Spinal cord (tissue), 10 donors: Measurements from ENCODE around the gene CHRNE. TPM values are rescaled to one million over a fixed set of nuclear protein-coding genes. Genes with fewer than 3 reads are reported as not detected.

Experiments used
- DNase-seq, 6 donors: peaks; one replicate each; pipeline versions ENCODE4 v3.0.0 to v3.0.0-alpha.2; 2013 to 2015; ENCODE audit warnings: low spot score in 6 of 6, low read depth in 4 of 6
- H3K27ac ChIP-seq: one replicate; pipeline ENCODE4 v1.5.1; 2013; ENCODE audit warnings: low read depth, low read length, control low read depth
- H3K27me3 ChIP-seq: one replicate; pipeline ENCODE4 v1.6.1; 2013; ENCODE audit warnings: low read length; ENCODE audit not compliant: control insufficient read depth, insufficient read depth
- H3K36me3 ChIP-seq: one replicate; pipeline ENCODE4 v1.6.1; 2013; ENCODE audit warnings: low read length; ENCODE audit not compliant: control insufficient read depth, insufficient read depth
- H3K4me1 ChIP-seq: one replicate; pipeline ENCODE4 v1.6.1; 2013; ENCODE audit warnings: low read length; ENCODE audit not compliant: control insufficient read depth, insufficient read depth
- H3K4me3 ChIP-seq: one replicate; pipeline ENCODE4 v1.5.1; 2013; ENCODE audit warnings: low read depth, low read length, control low read depth
- H3K9me3 ChIP-seq: one replicate; pipeline ENCODE4 v1.6.1; 2013; ENCODE audit warnings: low read length; ENCODE audit not compliant: control insufficient read depth, insufficient read depth
- WGBS: methylation state at CpG from one replicate; pipeline ENCODE4 v1.1.5; 2013; ENCODE audit warnings: missing lambda C conversion rate; ENCODE audit not compliant: insufficient coverage; 5-methylcytosine and 5-hydroxymethylcytosine counted together
- long read RNA-seq, 4 donors: transcript quantifications; one replicate each; lab custom pipeline, GENCODE V29; 2026
- polyA plus RNA-seq, 2 donors: library from polyadenylated mRNA; unstranded; fragments of 120-200 nt; gene quantifications; one replicate each; pipeline ENCODE4 v1.2.1, GENCODE V29; 2013; ENCODE audit not compliant: insufficient read length in 2 of 2
- total RNA-seq, 2 donors: library from RNA; depleted of rRNA in 1 of 2; stranded (reverse); fragments of 120-200 nt in 1 of 2; fragments of >200 nt in 1 of 2; gene quantifications; one replicate each; pipeline versions ENCODE4 v1.2.3 to v1.2.4, GENCODE V29; 2013 to 2014
- donor health status: healthy.

CHRNE gene
- total RNA-seq (under 1 TPM; 0.69 to 0.99 TPM), polyA plus RNA-seq (1 to 10 TPM; 1.1 to 1.9 TPM)
- long read RNA-seq, donor 1, partial matches to known transcripts: 7 of 7 reads
- long read RNA-seq, donor 1, other reads (novel, unspliced or antisense): 0 of 7 reads
- long read RNA-seq, donor 2: 0 reads
- long read RNA-seq, donor 3: 0 reads
- long read RNA-seq, donor 4: 0 reads

DNA sequence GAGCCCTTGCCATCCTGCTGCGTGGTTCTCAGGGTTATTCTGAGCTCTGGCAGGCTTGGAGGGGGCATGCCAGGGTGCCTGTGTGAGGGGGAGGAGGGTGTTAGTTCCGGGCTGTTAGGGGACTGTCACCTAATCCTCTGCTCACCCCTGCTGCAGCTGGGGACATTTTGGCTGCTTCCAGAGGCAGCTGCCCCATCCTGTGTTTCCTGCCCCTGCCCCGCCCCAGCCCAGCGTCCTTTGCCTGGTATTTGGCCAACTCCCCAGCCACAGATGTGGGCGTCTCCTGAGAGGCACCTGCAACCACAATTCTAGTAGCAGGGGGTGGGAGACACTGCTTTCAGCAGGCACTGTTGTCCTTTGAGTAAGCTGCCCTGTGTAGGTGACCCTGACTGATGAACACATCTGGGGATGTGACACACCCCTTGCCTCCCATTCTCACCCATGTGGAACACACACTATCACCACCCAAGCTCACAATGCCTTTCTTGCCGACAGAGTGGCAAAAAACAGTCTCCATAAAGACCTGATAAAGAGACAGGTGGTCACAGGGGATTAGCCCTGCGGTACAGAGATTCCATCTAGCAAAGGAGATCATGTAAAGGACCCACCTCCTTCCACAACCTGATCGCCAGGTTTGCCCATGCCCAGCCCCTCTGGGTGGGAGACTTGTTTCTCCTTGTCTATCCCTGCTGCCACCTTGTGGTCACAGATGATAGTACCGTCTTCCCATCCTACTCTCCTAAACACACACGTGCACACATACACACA, at the start of gene CHRNE:
TSS of gene CHRNE (minus strand) at position 48 of the 768 bp plus-strand sequence. CDS start at position 13, 35 bp downstream.
- Histone ChIP-seq H3K4me1 (peaks cover 54% of the 10 kb centered on the region), H3K9me3 (no peaks in the 10 kb centered on the region), H3K27ac (no peak within 1 kb of the TSS), H3K4me3 (no peak within 1 kb of the TSS), H3K27me3 (peaks cover 40% of the 10 kb centered on the region), H3K36me3 (peaks cover 28% of the 10 kb centered on the region)
- 32% methylated on average over 7 of the region's 10 CpGs for WGBS
- DNase-seq: peak in 5 of 6 donors; percentile 64 to 96 (median 71)

DNA sequence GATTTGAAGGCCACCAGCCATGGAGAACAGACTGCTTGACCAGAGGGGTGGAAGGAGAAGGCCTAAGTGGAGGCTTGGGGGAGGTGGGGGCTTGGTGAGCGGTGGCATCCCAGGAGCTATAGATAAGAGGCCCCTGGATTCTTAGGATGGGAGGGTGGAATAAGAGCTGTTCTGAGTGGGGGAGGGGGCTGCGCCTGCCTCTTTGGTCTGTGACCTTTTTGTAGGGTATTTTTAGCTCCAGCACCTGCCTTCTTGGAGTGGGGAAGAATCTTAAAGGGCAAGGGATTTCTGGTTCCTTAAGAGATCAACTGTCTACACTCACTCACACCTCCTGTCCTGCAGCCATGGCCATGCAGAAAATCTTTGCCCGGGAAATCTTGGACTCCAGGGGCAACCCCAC, 48.6 kb upstream of the CHRNE start:
- WGBS: 68% methylated on average over 2 of the region's 3 CpGs
- H3K36me3 ChIP-seq: peaks cover 3% of the 10 kb centered on the region
- peaks cover 10% of the 10 kb centered on the region for H3K27me3 ChIP-seq
- H3K9me3 ChIP-seq: no peaks in the 10 kb centered on the region
- no peak for DNase-seq
- no peak overlapping the region for H3K4me3 ChIP-seq
- H3K4me1 ChIP-seq: peaks cover 20% of the 10 kb centered on the region
- H3K27ac ChIP-seq: no peak overlapping the region

DNA sequence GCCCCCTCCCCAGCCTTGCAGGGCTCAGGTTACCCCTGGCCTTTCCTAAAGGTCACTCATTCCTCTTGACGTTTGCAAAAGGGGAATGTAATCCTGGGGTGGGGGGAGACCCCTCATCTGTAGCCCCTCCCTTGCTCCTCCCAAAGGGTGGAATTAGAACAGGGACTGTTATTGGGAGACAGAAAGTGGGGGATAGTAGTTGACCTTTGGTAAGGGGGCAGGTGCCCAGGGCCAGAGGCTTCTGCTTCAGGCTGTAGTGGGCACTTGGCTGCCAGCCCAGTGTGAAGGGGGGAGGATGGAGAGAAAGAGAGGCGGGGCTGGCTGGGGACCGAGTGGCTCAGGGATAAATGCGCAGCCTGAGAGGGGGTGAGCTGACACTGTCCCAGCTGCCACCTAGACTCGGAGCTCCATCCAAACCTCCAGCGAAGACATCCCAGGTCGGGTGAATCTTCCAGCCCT, 47.9 kb upstream of the CHRNE start, which contains the start of gene ENO3:
TSS of gene ENO3 (plus strand) at position 374 of the 459 bp plus-strand sequence. CDS start 711 bp downstream, outside the sequence.
- H3K4me1 ChIP-seq: peaks cover 21% of the 10 kb centered on the region
- peaks cover 10% of the 10 kb centered on the region for H3K27me3 ChIP-seq
- H3K27ac ChIP-seq: peak within 1 kb of the TSS; percentile 69
- H3K36me3 ChIP-seq: peaks cover 1% of the 10 kb centered on the region
- no peak for DNase-seq
- peak within 1 kb of the TSS; percentile 38 for H3K4me3 ChIP-seq
- H3K9me3 ChIP-seq: no peaks in the 10 kb centered on the region
- WGBS: 48% methylated on average over 4 of the region's 7 CpGs

DNA sequence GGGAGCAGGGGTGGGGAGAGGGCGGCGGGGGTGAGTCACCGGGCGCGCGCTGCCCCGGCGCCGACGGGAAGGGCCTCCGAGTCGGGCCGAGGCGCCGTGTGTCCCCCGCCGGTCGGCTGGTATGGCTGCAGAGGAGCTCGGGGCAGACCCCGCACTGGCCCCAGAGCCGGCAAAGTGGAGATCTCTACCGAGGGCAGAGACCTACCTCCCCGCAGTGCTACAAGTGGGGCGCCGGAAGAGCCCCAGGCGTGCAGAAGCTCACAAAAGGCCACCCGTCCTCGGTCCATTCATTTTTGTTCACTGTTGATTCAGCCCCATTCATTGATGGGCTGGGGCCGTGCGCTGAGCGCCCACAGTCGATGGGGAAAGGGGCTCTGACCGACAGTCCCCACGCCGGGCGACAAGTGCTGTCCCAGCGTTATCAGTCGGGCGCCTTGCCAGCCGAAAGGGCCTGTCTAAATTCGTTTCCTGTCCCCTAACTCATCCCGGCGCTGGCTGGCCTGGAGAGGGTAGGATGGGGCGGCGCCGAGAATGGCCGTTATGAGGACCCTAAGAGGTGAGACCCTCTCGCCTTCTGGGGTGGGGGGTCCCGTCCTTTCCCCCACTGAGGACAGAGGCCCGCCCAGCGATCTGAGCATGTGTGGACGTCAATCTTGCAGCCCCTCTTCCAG, 47.3 kb upstream of the CHRNE start:
- Histone ChIP-seq H3K36me3 (peaks cover 7% of the 10 kb centered on the region), H3K27ac (peak overlapping the region; percentile 69), H3K4me3 (peak overlapping the region; percentile 38), H3K4me1 (peaks cover 26% of the 10 kb centered on the region), H3K9me3 (no peaks in the 10 kb centered on the region), H3K27me3 (peaks cover 10% of the 10 kb centered on the region)
- peak in 1 of 6 donors; percentile 44 for DNase-seq
- WGBS: 5% methylated on average over 47 of the region's 52 CpGs

DNA sequence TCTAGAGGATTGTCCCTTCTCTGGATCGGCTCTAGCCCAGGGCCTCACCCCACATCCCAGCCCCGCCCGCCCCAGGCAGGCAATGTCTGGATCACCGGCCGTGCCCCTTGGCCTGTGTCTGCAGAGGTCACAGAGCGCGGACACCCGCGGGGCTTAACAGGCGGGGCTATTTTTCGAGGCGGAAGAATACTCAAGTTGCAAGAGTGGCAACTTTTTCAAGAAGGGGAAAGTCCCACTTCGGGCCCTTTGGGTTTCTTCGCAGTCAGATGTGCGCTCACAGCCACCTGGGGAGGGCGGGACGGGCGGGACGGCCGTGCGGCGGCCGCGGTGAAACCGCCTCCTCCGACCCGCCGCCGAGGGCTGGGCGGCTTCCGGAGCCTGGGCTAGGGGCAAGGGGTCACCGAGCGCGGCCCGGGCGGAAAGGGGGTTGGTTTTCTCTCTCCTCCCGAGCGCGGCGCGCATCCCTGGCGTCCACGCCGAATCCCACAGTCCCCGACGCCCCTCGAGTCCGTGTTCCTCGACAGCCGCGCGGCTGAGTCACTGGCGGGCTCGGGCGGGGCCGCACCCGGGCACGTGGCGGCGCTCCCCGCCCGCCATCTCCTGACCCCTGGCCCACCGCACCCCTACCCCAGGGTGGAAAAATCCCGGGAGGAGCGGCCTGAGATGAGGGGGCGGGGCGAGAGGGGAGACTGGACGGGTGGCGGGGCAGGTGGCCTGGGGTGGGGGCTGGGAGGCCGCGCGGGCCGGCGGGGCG, 46.6 kb upstream of the CHRNE start:
- Histone ChIP-seq H3K4me3 (peak overlapping the region; percentile 92), H3K9me3 (no peaks in the 10 kb centered on the region), H3K27ac (peak overlapping the region; percentile 96), H3K4me1 (peaks cover 29% of the 10 kb centered on the region), H3K36me3 (peaks cover 13% of the 10 kb centered on the region), H3K27me3 (peaks cover 10% of the 10 kb centered on the region)
- DNase-seq: peak in 1 of 6 donors; percentile 72
- WGBS: under 1% methylated on average over 64 of the region's 75 CpGs

DNA sequence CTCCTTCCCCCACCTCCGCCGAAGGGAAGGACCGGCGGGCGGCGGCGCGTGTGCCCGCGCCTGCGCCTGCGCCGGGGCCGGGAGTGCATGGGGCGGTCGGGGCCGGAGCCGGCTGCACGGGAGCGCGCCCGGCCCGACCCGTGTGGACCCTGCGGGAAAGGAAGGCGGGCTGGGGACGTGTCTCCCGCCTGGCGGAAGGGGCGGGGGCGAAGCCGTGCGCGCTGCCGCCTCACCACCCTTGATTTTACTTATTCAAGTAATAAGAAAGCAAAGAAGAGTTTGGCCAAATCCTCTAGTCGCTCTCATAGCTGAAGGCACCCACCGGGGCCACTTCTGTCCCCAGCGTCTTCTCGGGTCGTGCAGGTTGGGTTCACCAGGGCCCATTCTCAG, 46.0 kb upstream of the CHRNE start:
- Histone ChIP-seq H3K9me3 (no peaks in the 10 kb centered on the region), H3K4me3 (peak overlapping the region; percentile 92), H3K4me1 (peaks cover 29% of the 10 kb centered on the region), H3K27ac (peak overlapping the region; percentile 96), H3K36me3 (peaks cover 19% of the 10 kb centered on the region), H3K27me3 (peaks cover 10% of the 10 kb centered on the region)
- WGBS: 0% methylated on average over 30 of the region's 40 CpGs
- DNase-seq: peak in 4 of 6 donors; percentile 62 to 94 (median 84)

DNA sequence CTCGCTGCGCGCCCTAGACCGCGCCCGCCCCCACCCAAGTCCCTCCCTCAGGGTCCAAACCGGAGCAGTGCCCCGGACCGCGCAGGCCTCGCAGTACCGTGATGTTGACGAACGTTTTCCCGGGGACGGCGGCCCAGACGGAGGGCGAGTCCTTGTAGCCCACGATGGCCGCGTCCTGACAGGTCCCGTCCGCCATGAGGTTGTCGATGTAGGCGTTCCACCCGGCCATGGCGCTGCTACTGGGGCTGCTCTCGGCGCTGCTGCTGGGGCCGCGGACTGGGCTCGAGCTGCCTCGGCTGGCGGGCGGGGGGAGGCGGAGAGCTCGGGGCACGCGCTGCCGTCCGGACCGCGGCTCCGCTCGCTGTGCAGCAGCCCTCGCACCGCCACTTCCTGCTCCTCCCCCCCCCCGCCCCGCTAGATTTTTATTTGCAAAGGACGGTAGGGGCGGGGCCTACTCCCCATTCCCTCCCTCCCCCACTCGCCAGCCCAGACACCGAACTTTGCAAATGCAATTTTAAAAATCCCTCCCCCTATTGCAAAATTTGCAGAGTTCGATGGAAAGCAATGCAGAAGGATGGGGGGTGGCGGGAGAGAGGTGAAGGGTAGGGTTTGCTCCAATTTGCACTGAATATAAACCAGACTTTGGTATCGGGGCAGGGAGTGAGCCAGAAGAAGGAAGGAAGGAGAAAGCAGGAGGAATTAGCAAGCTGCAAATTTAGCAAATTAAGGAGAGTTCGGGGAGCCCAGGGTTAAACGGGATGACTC, 45.5 kb upstream of the CHRNE start, which contains the start of gene PFN1:
TSS of gene PFN1 (minus strand) at position 365 of the 765 bp plus-strand sequence. CDS start at position 229, 136 bp downstream.
- peaks cover 25% of the 10 kb centered on the region for H3K36me3 ChIP-seq
- H3K9me3 ChIP-seq: no peaks in the 10 kb centered on the region
- H3K4me1 ChIP-seq: peaks cover 29% of the 10 kb centered on the region
- peaks cover 10% of the 10 kb centered on the region for H3K27me3 ChIP-seq
- WGBS: under 1% methylated on average over 53 of the region's 59 CpGs
- DNase-seq: peak in 4 of 6 donors; percentile 67 to 95 (median 88)
- peak within 1 kb of the TSS; percentile 96 for H3K27ac ChIP-seq
- peak within 1 kb of the TSS; percentile 92 for H3K4me3 ChIP-seq

DNA sequence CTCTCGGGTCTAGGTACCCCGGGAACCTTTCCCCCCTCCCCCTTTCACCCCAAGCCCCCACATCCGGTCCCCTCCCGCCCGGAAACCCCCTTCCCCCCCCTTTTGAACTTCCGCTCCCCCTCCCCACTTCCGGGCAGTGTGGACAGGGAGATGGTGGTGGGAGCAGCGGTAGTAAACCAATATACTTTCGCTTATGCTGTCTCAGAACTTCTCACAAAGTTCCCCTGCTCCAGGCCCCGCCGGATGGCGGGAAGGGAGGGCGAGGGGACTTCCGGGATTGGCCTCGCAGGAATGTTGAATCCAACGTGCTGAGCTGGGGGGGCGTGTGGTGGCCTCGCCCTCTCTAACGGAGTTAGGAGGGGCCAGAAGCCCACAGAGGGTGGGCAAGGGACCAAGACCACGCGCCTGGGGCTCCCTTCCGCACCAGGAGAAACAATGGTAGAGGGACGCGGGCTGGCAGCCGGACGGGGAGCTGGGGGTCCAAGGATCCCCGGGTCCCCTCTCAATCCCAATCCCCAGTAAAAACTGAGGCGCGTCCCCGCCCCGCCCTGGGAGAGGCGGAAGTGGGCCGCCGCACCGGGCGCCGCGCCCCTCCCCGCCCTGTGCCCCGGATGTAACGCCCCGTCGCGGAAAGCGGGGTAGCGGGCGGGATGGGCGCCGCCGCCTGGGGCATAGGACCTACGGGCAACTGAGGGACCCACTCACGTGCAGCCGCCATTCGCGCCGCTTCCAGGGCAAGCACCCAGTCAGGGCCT, 44.7 kb upstream of the CHRNE start:
- peaks cover 29% of the 10 kb centered on the region for H3K4me1 ChIP-seq
- H3K9me3 ChIP-seq: no peaks in the 10 kb centered on the region
- DNase-seq: peak in 2 of 6 donors; percentile 41 to 69
- H3K27me3 ChIP-seq: peaks cover 10% of the 10 kb centered on the region
- H3K27ac ChIP-seq: peak overlapping the region; percentile 87
- H3K36me3 ChIP-seq: peaks cover 32% of the 10 kb centered on the region
- H3K4me3 ChIP-seq: peak overlapping the region; percentile 92
- WGBS: under 1% methylated on average over 41 of the region's 56 CpGs
